GM12865 (cell line): ENCODE measurements around the gene ITK.

Experiments used
- DNase-seq: peaks from one replicate; pipeline ENCODE4 v3.0.0; 2010; ENCODE audit warnings: low read depth
- H3K4me3 ChIP-seq: 2 replicates; pipeline ENCODE4 v1.5.1; 2011; ENCODE audit warnings: mild to moderate bottlenecking, low read depth, low read length, control low read depth
- TF ChIP-seq, protein P1 (sequence below): IDR thresholded peaks from 2 replicates; pipeline ENCODE4 v1.5.1; 2011; ENCODE audit warnings: low read length, control low read depth, low read depth, inconsistent platforms; ENCODE audit not compliant: insufficient read depth; ENCODE audit errors: missing control alignments

Gene ITK

DNA sequence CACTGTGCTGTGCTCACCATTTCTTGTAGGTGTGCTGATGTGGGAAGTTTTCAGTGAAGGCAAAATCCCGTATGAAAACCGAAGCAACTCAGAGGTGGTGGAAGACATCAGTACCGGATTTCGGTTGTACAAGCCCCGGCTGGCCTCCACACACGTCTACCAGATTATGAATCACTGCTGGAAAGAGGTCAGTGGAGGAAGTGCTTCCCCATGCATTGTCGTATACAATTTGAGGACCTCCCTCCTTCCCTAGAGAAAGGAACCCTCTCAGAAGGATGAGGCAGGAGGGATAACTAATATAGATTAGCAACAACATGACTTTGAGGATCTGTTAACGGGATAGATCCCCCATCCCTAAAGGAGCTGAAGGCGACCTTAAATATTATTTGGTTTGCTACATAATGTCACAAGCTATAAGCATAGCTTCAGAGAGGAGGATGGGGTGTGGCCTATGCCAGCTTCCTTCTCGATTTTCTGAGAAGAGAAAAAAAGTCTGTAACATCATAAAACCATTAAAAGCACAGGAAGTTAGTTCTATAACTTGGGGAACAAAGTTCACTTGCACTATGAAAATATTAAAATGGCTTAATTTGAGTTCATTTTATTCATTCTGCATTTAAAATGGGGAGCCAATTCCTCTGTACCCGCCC lies 68.3 kb downstream of the ITK start:
- TF ChIP-seq, protein P1, sequence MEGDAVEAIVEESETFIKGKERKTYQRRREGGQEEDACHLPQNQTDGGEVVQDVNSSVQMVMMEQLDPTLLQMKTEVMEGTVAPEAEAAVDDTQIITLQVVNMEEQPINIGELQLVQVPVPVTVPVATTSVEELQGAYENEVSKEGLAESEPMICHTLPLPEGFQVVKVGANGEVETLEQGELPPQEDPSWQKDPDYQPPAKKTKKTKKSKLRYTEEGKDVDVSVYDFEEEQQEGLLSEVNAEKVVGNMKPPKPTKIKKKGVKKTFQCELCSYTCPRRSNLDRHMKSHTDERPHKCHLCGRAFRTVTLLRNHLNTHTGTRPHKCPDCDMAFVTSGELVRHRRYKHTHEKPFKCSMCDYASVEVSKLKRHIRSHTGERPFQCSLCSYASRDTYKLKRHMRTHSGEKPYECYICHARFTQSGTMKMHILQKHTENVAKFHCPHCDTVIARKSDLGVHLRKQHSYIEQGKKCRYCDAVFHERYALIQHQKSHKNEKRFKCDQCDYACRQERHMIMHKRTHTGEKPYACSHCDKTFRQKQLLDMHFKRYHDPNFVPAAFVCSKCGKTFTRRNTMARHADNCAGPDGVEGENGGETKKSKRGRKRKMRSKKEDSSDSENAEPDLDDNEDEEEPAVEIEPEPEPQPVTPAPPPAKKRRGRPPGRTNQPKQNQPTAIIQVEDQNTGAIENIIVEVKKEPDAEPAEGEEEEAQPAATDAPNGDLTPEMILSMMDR = no peak
- DNase-seq = no peak
- H3K4me3 ChIP-seq = no peak overlapping the region

- no peak overlapping the region; the same call in 1 of the 2 replicates for H3K4me3 ChIP-seq
- peak; percentile 87 for DNase-seq
- TF ChIP-seq, protein P1 = no peak
Observed at GRCh38 chr5:157252711-157253465, 72.2 kb downstream of the ITK start.

GRCh38 chr5:157253547-157253946 lies 72.9 kb downstream of the ITK start:
- H3K4me3 ChIP-seq = no peak overlapping the region
- TF ChIP-seq, protein P1 = peak; percentile 85
- peak; percentile 49 for DNase-seq

GRCh38 chr5:157258450-157258849 lies 77.8 kb downstream of the ITK start:
- no peak for DNase-seq
- TF ChIP-seq, protein P1 = no peak

GRCh38 chr5:157259699-157260098 lies 79.1 kb downstream of the ITK start:
- DNase-seq = no peak

More at GRCh38 chr5:157258450-157258849, 77.8 kb downstream of the ITK start:
- H3K4me3 ChIP-seq = no peak overlapping the region

GRCh38 chr5:157263496-157264090 lies 83.0 kb downstream of the ITK start:
- no peak overlapping the region for H3K4me3 ChIP-seq
- TF ChIP-seq, protein P1 = no peak
- no peak for DNase-seq

More at GRCh38 chr5:157259699-157260098, 79.1 kb downstream of the ITK start:
- TF ChIP-seq, protein P1 = no peak
- H3K4me3 ChIP-seq = no peak overlapping the region
